ENCODE results near the gene PGAP3.

PGAP3 gene

DNA sequence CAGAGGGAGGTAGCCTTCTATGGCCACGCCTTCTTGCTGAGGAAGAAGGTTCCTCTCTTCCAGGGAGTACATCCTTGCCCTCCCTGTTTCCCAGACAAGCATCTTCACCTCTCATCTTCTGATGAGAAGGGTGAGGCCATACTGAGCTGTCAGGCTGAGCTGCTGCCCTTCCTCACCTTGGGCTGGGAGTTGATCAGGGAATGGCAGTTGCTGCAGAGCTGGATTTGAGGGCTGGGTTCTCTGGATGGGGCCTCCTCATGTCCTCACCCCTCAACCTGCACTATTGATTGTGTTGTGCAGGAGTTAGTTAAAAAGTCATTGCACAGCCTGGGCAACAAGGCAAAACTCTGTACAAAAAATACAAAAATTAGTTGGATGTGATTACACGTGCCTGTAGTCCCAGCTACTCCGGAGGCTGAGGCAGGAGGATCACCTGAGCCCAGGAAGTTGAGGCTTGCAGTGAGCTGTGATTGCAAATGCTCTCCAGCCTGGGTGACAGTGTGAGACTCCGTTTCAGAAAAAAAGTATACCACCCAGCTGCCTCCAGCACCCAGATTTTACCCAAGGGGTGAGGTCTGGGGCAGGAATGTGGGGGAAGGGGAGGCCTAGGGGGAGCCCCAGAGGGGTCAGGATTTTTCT, 14.0 kb upstream of the PGAP3 start:
- Histone ChIP-seq H2AFZ (ENCODE audit: low read length) (no peak overlapping the region), H4K20me1 (ENCODE audit: insufficient read depth, low read length) (no peaks in the 10 kb centered on the region), H3K9me2 (replicated peaks; ENCODE audit: insufficient read depth, low read length) (no peaks in the 10 kb centered on the region), H3K9me3 (replicated peaks; ENCODE audit: insufficient read depth, low read length) (no peaks in the 10 kb centered on the region), H3K4me1 (ENCODE audit: low read length) (peaks cover 21% of the 10 kb centered on the region), H3K36me3 (replicated peaks; ENCODE audit: insufficient read depth, low read length) (no peaks in the 10 kb centered on the region), H3K4me3 (ENCODE audit: low read length) (no peak overlapping the region), H3F3A (ENCODE audit: insufficient read depth, low read length) (no peaks in the 10 kb centered on the region), H3K9ac (ENCODE audit: low read length) (no peak overlapping the region), H3K27ac (ENCODE audit: low read length) (no peak overlapping the region), H3K79me2 (ENCODE audit: low read length) (no peaks in the 10 kb centered on the region), H3K27me3 (replicated peaks; ENCODE audit: insufficient read depth, low read length) (no peaks in the 10 kb centered on the region), H3K4me2 (ENCODE audit: low read depth, low read length) (no peak overlapping the region)
- DNase-seq = no peak
- TF ChIP-seq EZH2phosphoT487 (IDR thresholded peaks at IDR 0.05; ENCODE audit: low read length) (no peak), EZH2 (optimal IDR thresholded peaks at IDR 0.05; ENCODE audit: low read depth, low read length) (no peak)
- TF ChIP-seq, protein P1, sequence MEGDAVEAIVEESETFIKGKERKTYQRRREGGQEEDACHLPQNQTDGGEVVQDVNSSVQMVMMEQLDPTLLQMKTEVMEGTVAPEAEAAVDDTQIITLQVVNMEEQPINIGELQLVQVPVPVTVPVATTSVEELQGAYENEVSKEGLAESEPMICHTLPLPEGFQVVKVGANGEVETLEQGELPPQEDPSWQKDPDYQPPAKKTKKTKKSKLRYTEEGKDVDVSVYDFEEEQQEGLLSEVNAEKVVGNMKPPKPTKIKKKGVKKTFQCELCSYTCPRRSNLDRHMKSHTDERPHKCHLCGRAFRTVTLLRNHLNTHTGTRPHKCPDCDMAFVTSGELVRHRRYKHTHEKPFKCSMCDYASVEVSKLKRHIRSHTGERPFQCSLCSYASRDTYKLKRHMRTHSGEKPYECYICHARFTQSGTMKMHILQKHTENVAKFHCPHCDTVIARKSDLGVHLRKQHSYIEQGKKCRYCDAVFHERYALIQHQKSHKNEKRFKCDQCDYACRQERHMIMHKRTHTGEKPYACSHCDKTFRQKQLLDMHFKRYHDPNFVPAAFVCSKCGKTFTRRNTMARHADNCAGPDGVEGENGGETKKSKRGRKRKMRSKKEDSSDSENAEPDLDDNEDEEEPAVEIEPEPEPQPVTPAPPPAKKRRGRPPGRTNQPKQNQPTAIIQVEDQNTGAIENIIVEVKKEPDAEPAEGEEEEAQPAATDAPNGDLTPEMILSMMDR (IDR thresholded peaks at IDR 0.05; ENCODE audit: low read length) = no peak

DNA sequence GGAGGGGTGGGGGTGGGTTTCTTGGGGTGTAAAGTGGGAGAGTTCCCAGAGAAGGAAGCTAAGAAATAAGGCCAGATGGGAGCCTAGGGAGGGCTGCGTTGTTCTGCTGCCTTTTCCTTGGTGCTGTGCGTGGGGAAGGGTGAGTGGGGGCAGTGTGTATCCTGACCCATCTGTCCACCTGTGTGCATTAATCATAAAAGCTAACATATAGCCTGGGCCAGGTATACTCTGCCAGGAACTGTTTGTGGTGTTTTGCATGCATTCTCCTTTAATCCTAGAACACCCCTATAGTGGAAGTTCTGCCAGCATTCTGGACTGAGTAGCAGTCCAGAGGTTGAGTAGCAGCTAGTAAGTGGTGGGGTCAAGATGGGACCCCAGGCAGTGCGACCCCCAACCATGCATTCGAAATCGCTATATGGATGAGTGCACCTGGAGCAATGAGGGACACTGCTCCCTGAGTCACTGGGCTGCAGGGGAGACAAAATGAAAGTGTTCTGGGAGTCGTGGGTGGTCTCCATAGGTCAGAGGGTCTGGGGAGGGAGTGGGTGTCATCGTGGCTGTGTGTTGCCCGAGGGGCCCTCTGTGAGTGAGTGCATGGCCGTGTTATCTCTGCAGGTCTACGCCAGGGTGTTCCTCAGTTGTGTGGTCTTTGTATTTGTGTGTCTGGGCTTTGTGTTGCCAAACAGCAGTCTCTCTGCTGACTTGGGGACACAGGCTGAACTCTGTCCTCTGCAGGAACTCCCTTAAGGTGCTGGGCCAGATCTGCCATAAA, 13.3 kb upstream of the PGAP3 start:
- no peak overlapping the region for H3K27ac ChIP-seq (ENCODE audit: low read length)
- H3K27me3 ChIP-seq (replicated peaks; ENCODE audit: insufficient read depth, low read length) = no peaks in the 10 kb centered on the region
- no peaks in the 10 kb centered on the region for H3K9me2 ChIP-seq (replicated peaks; ENCODE audit: insufficient read depth, low read length)
- no peaks in the 10 kb centered on the region for H3K9me3 ChIP-seq (replicated peaks; ENCODE audit: insufficient read depth, low read length)
- H2AFZ ChIP-seq (ENCODE audit: low read length) = no peak overlapping the region
- TF ChIP-seq, protein P1 (IDR thresholded peaks at IDR 0.05; ENCODE audit: low read length) = no peak
- TF ChIP-seq EZH2 (optimal IDR thresholded peaks at IDR 0.05; ENCODE audit: low read depth, low read length) = no peak
- TF ChIP-seq EZH2phosphoT487 (IDR thresholded peaks at IDR 0.05; ENCODE audit: low read length) = no peak
- no peaks in the 10 kb centered on the region for H3K79me2 ChIP-seq (ENCODE audit: low read length)
- peaks cover 17% of the 10 kb centered on the region for H3K4me1 ChIP-seq (ENCODE audit: low read length)
- no peak overlapping the region for H3K4me3 ChIP-seq (ENCODE audit: low read length)
- DNase-seq = no peak
- H3K9ac ChIP-seq (ENCODE audit: low read length) = no peak overlapping the region
- no peaks in the 10 kb centered on the region for H3F3A ChIP-seq (ENCODE audit: insufficient read depth, low read length)
- H3K36me3 ChIP-seq (replicated peaks; ENCODE audit: insufficient read depth, low read length) = no peaks in the 10 kb centered on the region
- H4K20me1 ChIP-seq (ENCODE audit: insufficient read depth, low read length) = no peaks in the 10 kb centered on the region
- no peak overlapping the region for H3K4me2 ChIP-seq (ENCODE audit: low read depth, low read length)

DNA sequence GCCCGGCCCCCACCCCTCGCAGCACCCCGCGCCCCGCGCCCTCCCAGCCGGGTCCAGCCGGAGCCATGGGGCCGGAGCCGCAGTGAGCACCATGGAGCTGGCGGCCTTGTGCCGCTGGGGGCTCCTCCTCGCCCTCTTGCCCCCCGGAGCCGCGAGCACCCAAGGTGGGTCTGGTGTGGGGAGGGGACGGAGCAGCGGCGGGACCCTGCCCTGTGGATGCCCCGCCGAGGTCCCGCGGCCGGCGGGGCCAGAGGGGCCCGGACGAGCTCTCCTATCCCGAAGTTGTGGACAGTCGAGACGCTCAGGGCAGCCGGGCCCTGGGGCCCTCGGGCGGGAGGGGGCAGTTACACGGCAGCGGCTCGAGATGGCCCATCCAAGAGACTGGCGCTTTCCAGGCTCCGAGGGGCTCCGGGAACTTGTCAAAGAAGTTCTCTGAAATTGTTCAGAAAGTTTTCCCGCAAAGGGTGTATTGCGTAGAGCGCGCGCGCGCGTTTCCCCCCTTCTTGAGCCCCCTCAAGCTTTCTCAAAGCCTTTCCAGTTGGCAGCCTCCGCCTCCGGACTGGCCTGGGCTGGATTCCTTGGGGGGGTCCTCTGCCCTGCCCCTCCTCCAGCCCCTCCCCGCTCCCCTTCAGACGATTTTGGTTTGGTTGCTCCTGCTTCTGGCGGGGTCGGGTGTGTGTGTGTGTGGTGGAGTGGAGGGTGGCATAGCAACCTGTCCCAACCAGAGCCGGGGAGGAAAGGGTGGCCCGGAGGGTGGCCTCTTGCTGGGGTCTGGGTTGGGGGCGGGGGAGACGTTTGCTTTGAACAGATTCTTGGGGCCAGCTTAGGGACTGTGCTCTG, 12.5 kb upstream of the PGAP3 start:
- Histone ChIP-seq H3K79me2 (ENCODE audit: low read length) (no peaks in the 10 kb centered on the region), H3K9me2 (replicated peaks; ENCODE audit: insufficient read depth, low read length) (no peaks in the 10 kb centered on the region), H3K9ac (ENCODE audit: low read length) (no peak overlapping the region)

More for the DNA sequence above, 12.5 kb upstream of the PGAP3 start:
- no peaks in the 10 kb centered on the region for H3K36me3 ChIP-seq (replicated peaks; ENCODE audit: insufficient read depth, low read length)
- H4K20me1 ChIP-seq (ENCODE audit: insufficient read depth, low read length) = no peaks in the 10 kb centered on the region
- TF ChIP-seq, protein P1 (IDR thresholded peaks at IDR 0.05; ENCODE audit: low read length) = no peak
- TF ChIP-seq EZH2phosphoT487 (IDR thresholded peaks at IDR 0.05; ENCODE audit: low read length) = no peak
- no peak for TF ChIP-seq EZH2 (optimal IDR thresholded peaks at IDR 0.05; ENCODE audit: low read depth, low read length)
- no peaks in the 10 kb centered on the region for H3K9me3 ChIP-seq (replicated peaks; ENCODE audit: insufficient read depth, low read length)
- no peak overlapping the region for H3K27ac ChIP-seq (ENCODE audit: low read length)
- H2AFZ ChIP-seq (ENCODE audit: low read length) = no peak overlapping the region
- H3F3A ChIP-seq (ENCODE audit: insufficient read depth, low read length) = no peaks in the 10 kb centered on the region
- DNase-seq = no peak
- H3K4me3 ChIP-seq (ENCODE audit: low read length) = no peak overlapping the region
- H3K4me2 ChIP-seq (ENCODE audit: low read depth, low read length) = no peak overlapping the region
- H3K27me3 ChIP-seq (replicated peaks; ENCODE audit: insufficient read depth, low read length) = no peaks in the 10 kb centered on the region
- peaks cover 17% of the 10 kb centered on the region for H3K4me1 ChIP-seq (ENCODE audit: low read length)

Data from MM.1S (cell line).